OCI-LY7 (cell line): ENCODE data around the gene PNCK.

Source experiments
- CTCF ChIP-seq: fragments of 200-600 bp; sonication (generic); conservative IDR thresholded peaks from 2 replicates; pipeline ENCODE4 v1.5.1; 2014; ENCODE audit warnings: mild to moderate bottlenecking, antibody characterized with exemption, low read length, moderate library complexity, mixed read lengths
- EZH2phosphoT487 ChIP-seq: fragments of 200-600 bp; sonication (generic); IDR thresholded peaks from 2 replicates; pipeline ENCODE4 v1.6.1; 2018; ENCODE audit warnings: low read depth, borderline replicate concordance, mild to moderate bottlenecking, mixed run types, antibody characterized with exemption, low read length, moderate library complexity, mixed read lengths

- no peak for TF ChIP-seq CTCF
- no peak for TF ChIP-seq EZH2phosphoT487
These were observed 25.9 kb downstream of the PNCK start for GRCh38 chrX:153647461-153648357.
